SIG-M5 (cell line): ENCODE data around the gene PRDM9.
"Not testable (repeated sequence)": the region's sequence is repeated elsewhere in the genome, so short reads cannot be mapped to it uniquely, and the experiment has no call there.

Experiments
- DNase-seq: peaks from one replicate; lab custom pipeline; 2025; lab: John Stamatoyannopoulos, UW

Gene PRDM9

DNA sequence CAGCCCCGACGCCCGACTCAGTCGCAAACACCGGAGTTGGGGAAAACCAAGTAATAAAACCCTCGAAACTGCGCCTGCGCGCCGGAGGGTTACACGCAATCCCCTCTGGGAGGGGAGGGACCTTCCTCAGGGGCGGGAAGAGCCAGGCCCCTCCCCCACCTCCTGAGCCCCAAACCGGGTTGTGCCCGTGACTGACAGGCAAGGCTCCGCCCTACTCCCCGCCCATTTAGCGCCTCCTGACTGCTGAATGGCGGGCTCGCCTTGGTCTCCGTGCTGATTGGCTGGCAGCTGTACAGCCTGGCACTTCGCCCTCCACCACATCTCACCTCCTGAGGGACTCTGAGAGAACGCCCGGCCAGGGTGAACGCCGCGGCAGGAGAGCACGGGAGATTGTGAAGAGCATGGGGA is at the start of gene PRDM9:
Gene PRDM9 (plus strand): TSS at position 332 of the 408 bp plus-strand sequence. CDS start 1,425 bp downstream, outside the sequence.
- no peak for DNase-seq

DNA sequence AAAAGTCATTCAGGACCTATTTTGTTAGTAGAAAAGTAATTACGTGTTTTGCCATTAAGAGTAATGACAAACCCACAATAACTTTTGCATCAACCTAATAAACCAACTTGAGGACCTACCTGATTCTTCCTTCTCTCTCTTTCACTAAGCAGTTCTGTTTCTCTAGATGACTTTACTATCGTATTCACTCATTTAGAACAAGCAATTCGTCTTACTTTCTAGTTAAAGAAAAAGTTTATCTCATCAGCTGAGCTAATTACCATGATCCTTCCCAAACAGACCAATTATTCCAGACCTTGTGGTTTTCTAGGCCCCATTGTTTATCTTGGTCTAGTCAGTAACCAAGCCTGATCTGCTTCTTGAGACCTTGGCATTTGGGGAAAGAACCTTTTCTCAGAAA is 49.6 kb upstream of the PRDM9 start:
- no peak for DNase-seq

DNA sequence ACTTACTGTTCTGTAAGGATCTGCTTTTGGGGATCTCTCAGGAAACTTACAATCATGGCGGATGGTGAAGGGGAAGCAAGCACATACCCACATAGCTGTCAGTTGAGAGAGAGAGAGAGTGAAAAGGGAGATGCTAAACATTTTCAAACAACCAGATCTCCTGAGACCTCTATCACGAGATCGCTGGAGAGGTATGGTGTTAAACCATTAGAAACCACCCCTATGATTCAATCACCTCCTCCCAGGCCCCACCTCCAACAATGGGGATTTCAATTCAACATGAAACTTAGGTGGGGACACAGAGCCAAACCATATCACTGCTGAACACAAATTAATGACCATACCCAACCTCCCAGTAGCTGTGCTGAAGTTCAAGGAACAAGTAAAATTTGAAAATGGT is 48.2 kb upstream of the PRDM9 start:
- DNase-seq, result no peak

- no peak for DNase-seq
Observed at GRCh38 chr5:23461576-23461975, 45.8 kb upstream of the PRDM9 start.

- DNase-seq, result no peak
Observed at GRCh38 chr5:23466401-23466912, 41.0 kb upstream of the PRDM9 start.

DNA sequence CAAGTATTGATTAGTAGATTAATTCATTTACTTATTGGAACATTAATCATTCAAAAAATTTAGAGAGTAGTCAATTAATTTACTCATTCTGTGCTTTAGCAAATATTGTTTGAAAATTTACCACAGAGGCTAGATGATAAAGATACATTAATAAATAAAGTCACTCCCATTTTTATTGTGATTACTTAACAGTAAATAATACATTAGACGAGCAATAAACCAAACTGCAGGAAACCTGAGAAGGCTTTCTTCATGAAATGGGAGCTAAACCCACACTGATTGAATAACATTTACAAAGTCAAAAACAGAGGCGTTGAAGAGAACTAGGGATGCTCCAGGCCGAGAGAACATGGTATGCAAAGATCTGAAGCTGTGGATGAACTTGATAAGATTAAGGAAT is 38.8 kb upstream of the PRDM9 start:
- no peak for DNase-seq

DNA sequence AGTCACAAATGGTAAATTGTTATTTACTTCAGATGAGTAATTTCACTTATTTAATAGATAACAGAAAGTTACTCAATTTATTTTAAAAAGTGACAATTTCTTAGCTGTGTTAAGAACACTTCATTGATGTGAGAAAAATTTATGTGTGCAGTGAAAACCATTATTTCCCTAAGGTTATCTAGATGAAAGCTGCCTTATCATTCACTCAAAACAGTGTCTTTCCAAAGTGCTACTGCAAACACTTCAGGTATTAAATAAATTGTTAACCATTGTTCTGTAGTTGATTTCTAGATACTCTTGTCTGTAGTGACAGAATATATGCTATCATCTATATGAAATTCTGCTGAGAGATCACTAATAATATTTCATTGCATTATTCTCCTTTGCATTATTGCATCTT is 33.5 kb upstream of the PRDM9 start:
- no peak for DNase-seq

GRCh38 chr5:23474315-23474714 is 33.1 kb upstream of the PRDM9 start:
- DNase-seq, result no peak

DNA sequence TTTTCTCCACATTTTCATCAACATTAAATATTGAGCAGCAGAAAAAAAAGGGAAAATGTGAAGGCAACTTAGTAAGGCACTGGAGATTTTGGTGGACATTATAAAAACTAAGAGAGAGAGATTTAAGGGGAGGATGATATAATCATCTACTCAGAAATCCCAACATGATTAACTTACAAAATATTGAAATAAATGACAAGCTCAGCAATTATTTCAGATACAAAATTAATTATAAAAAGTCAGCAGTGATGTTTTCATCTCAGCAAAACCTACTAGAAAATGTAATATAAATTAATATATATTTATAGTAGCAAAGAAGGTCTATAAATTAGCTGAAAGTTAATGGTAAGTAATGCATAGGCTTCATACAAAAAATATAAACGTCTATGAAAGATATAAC is 30.8 kb upstream of the PRDM9 start:
- DNase-seq, result no peak

GRCh38 chr5:23482642-23483041 is 24.8 kb upstream of the PRDM9 start:
- DNase-seq, result no peak

- no peak for DNase-seq
Observed at GRCh38 chr5:23483090-23483489, 24.3 kb upstream of the PRDM9 start.

DNA sequence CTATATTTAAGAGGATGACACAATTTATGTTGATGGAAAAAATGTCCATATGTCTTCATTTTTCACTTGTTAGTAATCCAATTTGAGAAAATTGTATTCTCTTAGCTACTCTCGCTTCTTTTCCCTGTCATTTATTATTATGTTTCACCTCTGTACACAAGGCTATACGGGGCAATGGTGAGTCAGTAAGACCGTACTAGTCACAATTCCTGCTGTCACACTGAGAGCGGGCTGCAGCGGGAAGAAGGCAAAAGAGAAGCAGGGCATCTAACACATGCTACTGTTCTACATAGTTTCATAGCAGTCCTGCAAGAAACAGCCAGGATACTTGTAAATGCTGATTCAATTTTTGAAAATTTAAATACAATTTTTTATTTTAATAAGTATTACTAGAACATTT is 23.3 kb upstream of the PRDM9 start:
- no peak for DNase-seq

GRCh38 chr5:23486227-23486626 is 21.2 kb upstream of the PRDM9 start:
- not testable (repeated sequence) for DNase-seq

DNA sequence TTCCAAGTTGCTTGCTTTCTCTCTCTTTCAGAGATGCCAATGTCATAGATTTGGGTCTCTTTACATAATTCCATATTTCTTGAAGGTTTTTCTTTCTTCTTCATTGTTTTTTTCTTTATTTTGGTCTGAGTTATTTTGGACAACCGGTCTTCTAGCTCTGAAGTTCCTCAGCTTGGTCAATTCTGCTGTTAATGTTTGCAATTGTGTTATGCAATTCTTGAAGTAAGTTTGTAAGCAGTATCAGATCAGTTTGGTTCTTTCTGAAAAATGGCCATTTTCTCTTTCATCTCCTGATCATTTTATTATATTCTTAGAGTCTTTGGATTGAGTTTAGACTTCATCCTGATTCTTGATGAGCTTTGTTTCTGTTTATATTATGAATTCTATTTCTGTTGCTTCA is 16.4 kb upstream of the PRDM9 start:
- DNase-seq, result no peak

DNA sequence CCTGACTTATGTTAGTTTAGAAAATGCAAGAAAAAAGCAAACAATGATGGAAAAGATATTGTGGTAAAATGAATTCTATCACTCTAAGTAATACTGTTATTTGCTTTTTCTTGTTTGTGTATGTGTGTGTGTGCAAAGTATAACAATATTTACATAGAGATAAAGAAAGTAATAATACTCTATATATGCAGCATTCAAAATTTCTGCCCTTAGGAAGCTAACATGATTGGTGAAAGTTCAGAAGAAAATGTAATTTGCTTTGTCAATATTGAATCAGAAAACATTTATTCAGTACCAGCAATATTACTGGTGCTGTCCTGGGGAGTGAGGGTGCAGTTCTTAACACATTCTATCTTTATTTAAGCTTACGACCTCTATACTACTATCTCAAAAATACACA is 12.9 kb upstream of the PRDM9 start:
- DNase-seq, result no peak

DNA sequence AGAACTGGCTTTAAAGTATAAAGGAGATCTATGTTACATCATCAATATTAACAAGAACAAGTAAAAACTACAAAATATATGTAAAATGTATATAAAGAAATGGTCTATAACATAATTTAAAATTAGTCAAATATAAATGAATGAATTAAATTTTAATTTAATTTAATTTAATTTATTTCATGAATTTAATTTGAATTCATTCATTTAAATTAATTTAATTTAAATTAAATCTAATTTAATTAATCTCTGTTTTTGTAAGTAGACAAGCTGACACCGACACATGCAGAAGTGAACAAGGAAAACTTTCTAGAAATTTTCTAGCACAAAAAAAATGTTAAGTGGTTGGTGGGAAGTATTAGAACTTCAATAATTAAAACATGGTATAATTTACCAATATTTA is 10.8 kb upstream of the PRDM9 start:
- no peak for DNase-seq

DNA sequence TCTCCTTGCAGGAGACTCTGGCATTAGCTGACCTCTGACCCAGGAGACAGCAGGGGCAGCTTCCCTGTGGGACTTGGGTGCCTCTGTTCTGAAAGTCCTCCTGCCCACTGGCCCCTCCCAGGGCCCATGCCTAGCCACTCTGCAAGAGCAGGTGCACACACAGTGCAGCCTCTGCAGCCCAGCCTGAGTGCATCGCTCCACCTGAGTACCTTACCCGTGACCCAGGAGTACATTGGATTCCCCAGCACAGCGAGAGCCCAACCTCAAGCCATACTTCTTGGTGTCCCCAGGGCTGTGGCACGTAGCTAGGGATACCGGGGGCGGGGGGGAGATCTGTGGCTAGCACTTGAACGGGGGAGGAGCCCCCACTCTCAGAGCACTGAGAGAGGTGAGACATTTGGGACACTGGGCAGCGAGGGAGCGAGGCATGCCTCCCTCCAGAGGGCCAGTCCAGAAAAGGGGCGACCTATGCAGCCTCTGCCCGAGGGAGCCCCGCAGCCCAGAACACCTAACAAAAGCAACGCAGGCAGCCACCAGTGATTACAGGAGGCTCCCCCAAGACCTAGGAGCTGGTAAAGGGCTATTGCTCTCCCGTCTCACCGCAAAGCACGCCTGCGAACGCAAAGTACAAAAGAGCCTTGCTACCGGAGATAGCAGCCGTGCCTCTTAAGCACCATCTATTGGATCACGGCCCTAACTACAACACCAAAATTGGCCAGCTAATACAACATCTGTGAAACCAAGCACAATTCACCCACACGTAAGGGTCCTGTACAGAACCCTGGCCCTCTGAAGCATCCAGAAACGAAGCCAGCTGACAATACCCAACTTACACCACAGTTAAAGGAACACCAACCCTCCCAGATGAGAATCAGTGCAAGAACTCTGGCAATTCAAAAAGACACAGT is 826 bp upstream of the PRDM9 start:
- DNase-seq, result no peak

DNA sequence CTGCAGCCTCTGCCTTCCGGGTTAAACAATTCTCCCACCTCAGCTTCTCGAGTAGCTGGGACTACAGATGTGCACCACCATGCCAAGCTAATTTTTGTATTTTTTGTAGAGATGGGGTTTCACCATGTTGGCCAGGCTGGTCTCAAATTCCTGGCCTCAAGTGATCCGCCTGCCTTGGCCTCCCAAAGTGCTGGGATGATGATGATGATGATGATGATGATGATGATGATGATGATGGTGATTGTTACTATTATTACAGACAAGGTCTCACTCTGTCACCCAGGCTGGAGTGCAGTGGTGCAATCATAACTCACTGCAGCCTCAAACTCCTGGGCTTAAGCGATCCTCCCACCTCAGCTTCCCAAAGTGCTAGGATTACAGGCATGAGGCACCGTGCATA is 3.0 kb downstream of the PRDM9 start:
- DNase-seq, result not testable (repeated sequence)

DNA sequence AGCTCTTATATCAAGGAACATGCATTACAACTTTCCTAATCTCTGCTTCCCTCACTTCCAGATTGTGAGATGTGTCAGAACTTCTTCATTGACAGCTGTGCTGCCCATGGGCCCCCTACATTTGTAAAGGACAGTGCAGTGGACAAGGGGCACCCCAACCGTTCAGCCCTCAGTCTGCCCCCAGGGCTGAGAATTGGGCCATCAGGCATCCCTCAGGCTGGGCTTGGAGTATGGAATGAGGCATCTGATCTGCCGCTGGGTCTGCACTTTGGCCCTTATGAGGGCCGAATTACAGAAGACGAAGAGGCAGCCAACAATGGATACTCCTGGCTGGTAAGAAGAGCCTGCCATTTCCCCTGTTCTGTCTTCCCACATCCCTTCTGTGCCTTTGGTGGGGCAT is 15.1 kb downstream of the PRDM9 start:
- no peak for DNase-seq

GRCh38 chr5:23523031-23523430 is 15.6 kb downstream of the PRDM9 start:
- no peak for DNase-seq

DNA sequence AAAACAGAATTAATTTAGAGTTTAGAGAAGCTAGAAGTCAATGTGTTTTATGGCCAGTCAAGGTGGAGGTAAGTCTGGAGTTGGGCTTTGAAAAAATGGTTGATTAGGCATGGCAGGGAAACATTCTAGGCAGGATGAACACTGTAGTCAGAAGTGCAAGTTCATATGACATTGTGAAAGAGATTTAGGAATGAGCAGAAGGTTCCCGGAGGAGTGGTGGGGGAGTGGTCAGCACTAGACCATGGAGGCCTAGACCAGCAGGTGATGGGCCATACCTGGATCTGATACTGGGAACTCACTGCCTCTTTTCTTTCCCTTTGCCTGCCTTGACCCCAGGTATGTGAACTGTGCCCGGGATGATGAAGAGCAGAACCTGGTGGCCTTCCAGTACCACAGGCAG is 16.6 kb downstream of the PRDM9 start:
- no peak for DNase-seq

GRCh38 chr5:23525751-23526150 is 18.3 kb downstream of the PRDM9 start:
- no peak for DNase-seq

- not testable (repeated sequence) for DNase-seq
Observed at GRCh38 chr5:23526616-23527015, 19.2 kb downstream of the PRDM9 start.
